Cardiac muscle cell (in vitro differentiated cells and primary cell): ENCODE results near the gene SMPD1. TPM values are rescaled to one million over a fixed set of nuclear protein-coding genes. Genes with fewer than 3 reads are reported as not detected.
A peak's percentile ranks its signal among the peaks of the same experiment; 100 is the strongest.

Experiments used
- DNase-seq, 2 donors: peaks; one replicate each; pipeline versions ENCODE4 v3.0.0 to v3.0.0-alpha.2; 2010 to 2017; ENCODE audit warnings: low read depth in 1 of 2, low spot score in 1 of 2
- H3K27ac ChIP-seq: fragments of 200-600 bp; sonication (generic); 2 replicates; pipeline ENCODE4 v1.5.1; 2016
- H3K27me3 ChIP-seq: fragments of 200-600 bp; sonication (generic); 2 replicates; pipeline ENCODE4 v1.6.0; 2016; ENCODE audit warnings: control low read depth
- H3K36me3 ChIP-seq: fragments of 200-600 bp; sonication (generic); 2 replicates; pipeline ENCODE4 v1.5.1; 2016; ENCODE audit warnings: control low read depth
- H3K4me1 ChIP-seq: fragments of 200-600 bp; sonication (generic); 2 replicates; pipeline ENCODE4 v1.8.1; 2017; ENCODE audit warnings: low read depth, mild to moderate bottlenecking, mixed run types
- H3K4me3 ChIP-seq: fragments of 200-600 bp; sonication (generic); 2 replicates; pipeline ENCODE4 v1.5.1; 2016; ENCODE audit warnings: mild to moderate bottlenecking
- H3K9me3 ChIP-seq: fragments of 200-600 bp; sonication (generic); 2 replicates; pipeline ENCODE4 v1.5.1; 2017; ENCODE audit warnings: low read depth, mild to moderate bottlenecking, control low read depth
- CTCF ChIP-seq: IDR thresholded peaks from 2 replicates; pipeline ENCODE4 v1.5.1; 2012; ENCODE audit warnings: low read depth, mild to moderate bottlenecking, low read length
- polyA plus RNA-seq: library from polyadenylated mRNA; unstranded; fragments of >200 nt; fragmentation: Nextera tagmentation; extraction: Ambion mirVana; gene quantifications from 2 replicates; pipeline ENCODE4 v1.2.1, GENCODE V29; 2016
- total RNA-seq: library from RNA; depleted of rRNA; stranded (reverse); fragments of >200 nt; gene quantifications from 2 replicates; pipeline ENCODE4 v1.2.3, GENCODE V29; 2016

SMPD1 gene
- total and polyA plus RNA-seq, 2 experiments from 2014 or later = 43.8 to 52.1 TPM

DNA sequence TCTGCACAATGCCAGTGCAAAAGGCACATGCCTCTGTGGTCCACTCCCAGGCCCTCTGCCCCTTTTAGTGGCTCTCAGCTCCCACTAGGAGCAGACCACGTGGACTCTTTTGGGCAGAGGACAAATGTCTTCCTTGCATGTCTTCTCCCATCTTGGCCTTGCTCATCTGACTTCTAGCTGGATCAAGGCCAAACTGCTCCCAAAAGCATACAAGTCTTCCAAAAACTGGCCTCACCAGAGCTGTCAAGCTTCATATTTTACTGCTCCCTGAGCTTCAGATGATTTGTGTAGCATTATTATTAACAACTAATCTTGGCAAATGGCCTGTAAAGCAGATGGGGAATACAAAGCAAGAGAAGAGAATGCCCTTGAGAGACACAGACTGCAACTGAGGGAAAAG lies 6.9 kb downstream of the SMPD1 start:
- H3K4me3 ChIP-seq = no peak overlapping the region
- H3K27ac ChIP-seq = no peak overlapping the region
- TF ChIP-seq CTCF = no peak
- no peaks in the 10 kb centered on the region for H3K4me1 ChIP-seq
- peaks cover 4% of the 10 kb centered on the region for H3K36me3 ChIP-seq
- peak in 1 of 2 donors; percentile 39 for DNase-seq
- H3K9me3 ChIP-seq = no peaks in the 10 kb centered on the region
- H3K27me3 ChIP-seq = no peaks in the 10 kb centered on the region

DNA sequence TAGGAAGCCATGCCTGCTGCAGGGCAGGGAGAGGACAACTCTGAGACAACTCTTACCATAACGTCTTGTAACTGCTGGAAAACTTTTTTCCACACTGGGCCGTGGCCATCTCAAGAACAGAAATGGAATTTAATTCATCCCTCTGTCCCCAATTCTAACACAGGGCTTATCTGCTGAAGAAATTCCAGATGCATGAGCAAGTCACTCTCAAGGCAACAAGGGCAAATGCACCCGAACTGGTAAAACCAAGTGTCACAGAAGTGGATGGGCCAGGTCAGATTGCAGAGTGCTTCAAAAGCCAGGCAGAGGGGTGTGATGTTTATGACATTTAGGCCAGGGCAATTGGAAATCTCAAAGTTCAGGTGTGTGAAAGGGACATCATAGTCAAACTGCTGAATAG lies 7.4 kb downstream of the SMPD1 start:
- TF ChIP-seq CTCF = no peak
- H3K36me3 ChIP-seq = peaks cover 4% of the 10 kb centered on the region
- H3K9me3 ChIP-seq = no peaks in the 10 kb centered on the region
- peak in 1 of 2 donors; percentile 61 for DNase-seq
- H3K27ac ChIP-seq = no peak overlapping the region
- no peaks in the 10 kb centered on the region for H3K4me1 ChIP-seq
- no peaks in the 10 kb centered on the region for H3K27me3 ChIP-seq
- no peak overlapping the region for H3K4me3 ChIP-seq

DNA sequence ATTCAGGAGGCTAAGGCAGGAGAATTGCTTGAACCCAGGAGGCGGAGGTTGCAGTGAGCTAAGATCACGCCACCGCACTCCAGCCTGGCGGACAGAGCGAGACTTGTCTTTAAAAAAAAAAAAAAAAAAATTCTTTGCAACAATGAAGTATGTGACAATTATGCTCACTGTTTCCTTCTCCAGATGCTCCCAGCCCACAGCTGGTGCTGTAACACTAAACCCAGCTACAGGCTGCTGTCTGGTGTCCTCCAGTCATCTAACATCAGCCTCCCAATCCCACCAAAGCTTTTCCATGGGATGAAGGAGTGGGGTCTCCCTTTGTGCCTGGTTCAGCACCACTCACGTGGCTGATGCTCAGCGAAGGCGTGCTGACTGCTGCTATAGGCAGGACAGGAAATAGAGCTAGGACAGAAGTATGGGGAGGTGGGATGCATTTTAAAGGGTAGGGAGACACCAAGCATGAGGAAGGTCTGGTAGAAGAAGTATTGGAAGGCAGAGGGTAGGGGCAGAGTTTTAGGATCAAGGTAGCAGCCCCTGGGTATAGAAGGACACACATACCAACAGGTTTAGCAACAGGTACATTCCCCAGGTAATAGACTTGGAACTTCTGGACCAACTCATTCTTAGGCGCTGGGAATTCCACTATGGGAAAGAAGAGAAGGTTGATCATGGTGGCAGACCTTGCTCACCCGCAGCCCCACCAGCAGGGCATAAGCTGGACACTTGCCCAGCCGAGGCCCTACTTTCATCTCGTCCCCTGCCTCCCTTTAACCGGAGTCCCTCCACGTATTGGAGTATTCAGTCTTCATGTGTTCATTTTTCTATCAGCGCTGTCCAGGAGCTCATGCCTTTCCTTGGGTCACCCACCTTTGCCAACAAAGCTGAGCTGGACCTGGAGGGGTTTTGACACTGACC lies 10.4 kb downstream of the SMPD1 start:
- Histone ChIP-seq H3K4me1 (no peaks in the 10 kb centered on the region), H3K9me3 (no peaks in the 10 kb centered on the region), H3K36me3 (peaks cover 8% of the 10 kb centered on the region), H3K4me3 (no peak overlapping the region), H3K27me3 (no peaks in the 10 kb centered on the region), H3K27ac (no peak overlapping the region)
- no peak for TF ChIP-seq CTCF
- no peak for DNase-seq

- no peak for TF ChIP-seq CTCF
- H3K4me1 ChIP-seq = no peaks in the 10 kb centered on the region
- H3K4me3 ChIP-seq = no peak overlapping the region
- peaks cover 8% of the 10 kb centered on the region for H3K36me3 ChIP-seq
- no peaks in the 10 kb centered on the region for H3K9me3 ChIP-seq
- no peak overlapping the region for H3K27ac ChIP-seq
- no peak for DNase-seq
- H3K27me3 ChIP-seq = no peaks in the 10 kb centered on the region
Measured at GRCh38 chr11:6401464-6401863, 11.2 kb downstream of the SMPD1 start.

- no peak overlapping the region for H3K4me3 ChIP-seq
- no peaks in the 10 kb centered on the region for H3K27me3 ChIP-seq
- no peak for DNase-seq
- H3K4me1 ChIP-seq = no peaks in the 10 kb centered on the region
- no peaks in the 10 kb centered on the region for H3K9me3 ChIP-seq
- peaks cover 8% of the 10 kb centered on the region for H3K36me3 ChIP-seq
- no peak overlapping the region for H3K27ac ChIP-seq
- no peak for TF ChIP-seq CTCF
Measured at GRCh38 chr11:6402061-6402470, 11.8 kb downstream of the SMPD1 start.
